Stimulated activated CD8-positive, alpha-beta memory T cell treated with anti-CD3 and anti-CD28 coated beads, Interleukin-15, amount 100 ng/mL, for 4 hours (primary cell): ENCODE results near the gene EDA.

Source experiments
- DNase-seq, 2 donors: peaks; one replicate each; pipeline ENCODE4 v3.0.0-alpha.2; 2020; ENCODE audit warnings: low read depth in 2 of 2

Gene EDA

DNA sequence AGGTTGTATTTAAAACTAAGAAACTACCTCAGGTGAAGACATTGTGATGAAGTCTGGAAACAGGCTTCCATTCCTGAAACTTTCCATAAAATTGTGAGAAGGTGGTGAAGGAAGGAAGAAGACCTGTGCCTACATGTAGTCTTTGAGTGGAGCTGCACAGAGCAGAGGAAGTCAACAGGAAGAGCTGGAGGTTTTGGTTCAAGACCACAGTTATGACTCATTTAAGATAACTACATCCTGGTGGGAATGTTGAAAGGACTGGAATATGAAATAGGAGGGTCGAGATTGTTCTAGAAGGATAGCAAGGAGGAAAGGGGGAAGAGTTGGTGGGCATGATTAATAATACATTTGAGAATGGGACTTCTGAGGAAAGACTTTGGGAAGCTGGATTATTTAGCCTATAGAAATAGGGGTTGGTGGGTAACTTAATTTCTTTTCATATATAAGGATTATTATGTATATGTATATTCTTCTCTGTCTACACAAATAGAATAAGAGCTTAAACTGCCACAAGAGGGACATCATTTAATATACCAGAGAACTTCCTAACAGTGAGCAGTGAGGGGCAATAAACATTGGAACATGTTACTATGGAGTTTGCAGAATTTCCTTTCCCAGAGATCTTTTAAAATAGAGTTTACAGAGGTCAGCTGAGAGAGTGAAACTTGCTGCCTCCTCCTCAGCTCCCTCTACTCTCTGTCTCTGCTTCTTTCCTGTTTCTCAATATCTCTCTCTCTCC, 410.4 kb downstream of the EDA start:
- no peak for DNase-seq

DNA sequence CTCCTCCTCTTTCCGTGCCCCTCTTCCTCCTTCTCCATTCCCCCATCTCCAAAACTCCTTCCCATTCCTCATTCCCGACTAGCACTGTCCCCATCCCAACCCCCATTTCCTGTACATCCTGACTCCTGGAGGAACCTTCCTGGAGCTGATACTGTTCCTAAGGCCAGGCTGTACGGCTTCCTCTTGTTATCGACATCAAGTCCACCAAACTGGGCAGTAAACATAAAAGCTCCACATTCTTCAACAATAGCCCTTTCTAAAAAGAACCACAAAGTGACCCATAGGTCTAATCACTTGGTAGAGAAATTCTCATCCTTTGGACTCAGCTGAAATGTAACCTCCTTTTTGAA, 410.9 kb downstream of the EDA start:
- DNase-seq, result no peak

DNA sequence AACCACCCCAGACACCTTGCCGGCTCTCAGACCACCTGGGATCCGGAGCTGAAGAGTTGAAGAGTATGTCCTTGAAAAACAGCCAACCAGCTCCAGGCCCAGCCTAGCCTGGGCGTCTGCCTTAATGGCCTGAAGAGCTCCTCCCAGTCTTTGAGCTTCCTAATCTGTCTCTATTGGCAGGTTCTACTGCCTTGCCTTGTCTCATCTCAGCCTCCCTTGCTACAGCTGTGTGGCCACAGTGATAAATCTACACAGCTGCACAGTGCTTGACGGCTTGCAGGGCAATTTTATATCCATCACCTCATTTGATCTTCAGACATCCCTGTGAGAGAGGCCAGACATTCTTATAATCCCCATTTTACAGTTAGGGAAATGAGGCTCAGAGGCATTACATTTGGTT, 413.9 kb downstream of the EDA start:
- DNase-seq, result no peak

DNA sequence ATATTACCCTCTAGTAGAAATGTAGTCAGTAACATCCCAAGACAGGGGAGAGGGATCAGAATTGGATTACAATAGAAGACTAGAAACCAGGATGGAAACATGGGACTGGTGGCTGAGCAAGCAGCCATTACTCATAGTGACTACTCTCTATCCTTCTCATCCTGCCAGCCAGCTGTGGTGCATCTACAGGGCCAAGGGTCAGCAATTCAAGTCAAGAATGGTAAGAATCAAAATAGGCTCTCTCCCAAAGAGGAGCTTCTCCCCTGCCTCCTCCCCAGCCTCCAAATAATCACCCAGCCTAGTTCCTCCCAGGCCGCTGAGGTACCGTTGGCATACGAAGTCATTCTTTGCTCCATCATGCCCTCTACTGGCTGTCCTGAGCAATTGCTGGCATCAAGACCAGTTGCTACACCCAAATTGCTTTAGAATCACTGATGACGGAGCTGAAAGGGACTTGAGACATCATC, 414.4 kb downstream of the EDA start:
- DNase-seq, result no peak

DNA sequence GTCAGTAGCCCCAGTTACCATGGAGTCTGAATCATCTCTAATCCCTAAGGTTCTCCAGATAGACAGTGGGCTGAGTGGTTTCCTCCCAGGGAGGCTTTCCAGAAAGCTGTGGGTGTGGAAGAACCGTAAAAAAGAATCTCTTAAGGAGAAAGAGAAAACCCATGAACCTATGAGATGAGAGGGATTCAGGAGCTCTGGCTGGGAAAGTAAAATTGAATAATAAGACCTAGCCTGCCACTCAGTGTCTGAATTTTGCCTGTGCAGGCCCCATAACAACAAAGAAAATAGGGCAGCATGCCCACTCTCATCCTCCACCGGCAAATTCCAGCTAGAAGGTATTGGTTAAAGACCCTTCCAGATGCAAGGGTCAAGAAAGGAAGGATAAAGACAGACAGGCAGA, 416.9 kb downstream of the EDA start:
- DNase-seq, result no peak

DNA sequence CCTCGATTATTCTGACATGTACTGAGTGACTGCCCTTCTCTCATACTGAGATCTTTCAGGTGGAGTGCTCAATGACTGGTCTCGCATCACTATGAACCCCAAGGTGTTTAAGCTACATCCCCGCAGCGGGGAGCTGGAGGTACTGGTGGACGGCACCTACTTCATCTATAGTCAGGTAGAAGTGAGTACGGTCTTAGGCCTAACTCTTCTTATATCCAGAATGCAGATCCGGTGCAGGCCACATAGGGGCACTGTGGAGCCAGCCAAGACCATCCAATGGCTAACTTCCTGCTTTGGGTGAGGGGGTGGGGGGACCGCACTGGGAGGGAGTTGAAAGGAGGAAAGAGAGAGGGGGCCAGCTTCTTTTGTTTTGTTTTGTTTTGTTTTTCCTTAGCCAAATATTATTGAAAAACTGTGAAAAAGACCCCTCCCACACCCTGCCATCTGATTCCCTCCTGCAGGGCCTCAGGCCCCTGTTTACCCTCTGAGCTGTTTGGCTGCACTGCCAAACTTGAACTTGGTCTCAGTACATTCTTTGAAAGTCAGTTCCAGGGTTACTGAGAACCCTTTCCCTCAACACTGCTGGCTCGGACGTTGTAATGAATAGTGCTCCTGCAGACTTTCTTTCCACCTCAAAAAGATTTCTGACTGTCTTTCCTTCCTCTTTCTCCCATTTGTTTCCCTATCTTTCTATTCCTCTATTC, 417.6 kb downstream of the EDA start:
- no peak for DNase-seq

DNA sequence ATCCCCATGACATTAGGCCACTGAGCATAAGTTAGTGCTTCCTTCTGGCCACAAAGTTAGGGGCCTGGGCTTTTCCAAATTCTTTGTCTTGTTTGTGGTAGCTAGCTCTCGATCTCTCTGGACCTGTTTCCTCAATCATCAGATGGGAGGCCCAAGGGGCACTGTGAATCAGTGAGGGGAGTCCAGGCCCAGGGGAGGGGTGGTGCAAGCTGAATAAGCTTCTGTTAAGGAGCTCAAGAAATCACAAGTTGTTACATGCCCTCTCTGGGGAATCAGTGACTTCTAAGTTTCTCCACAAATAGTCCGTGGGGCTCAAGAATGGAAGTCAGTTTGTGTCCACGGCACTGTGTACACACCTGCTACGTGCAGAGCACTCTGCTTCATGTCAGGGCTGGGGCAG, 418.7 kb downstream of the EDA start:
- DNase-seq, result no peak

DNA sequence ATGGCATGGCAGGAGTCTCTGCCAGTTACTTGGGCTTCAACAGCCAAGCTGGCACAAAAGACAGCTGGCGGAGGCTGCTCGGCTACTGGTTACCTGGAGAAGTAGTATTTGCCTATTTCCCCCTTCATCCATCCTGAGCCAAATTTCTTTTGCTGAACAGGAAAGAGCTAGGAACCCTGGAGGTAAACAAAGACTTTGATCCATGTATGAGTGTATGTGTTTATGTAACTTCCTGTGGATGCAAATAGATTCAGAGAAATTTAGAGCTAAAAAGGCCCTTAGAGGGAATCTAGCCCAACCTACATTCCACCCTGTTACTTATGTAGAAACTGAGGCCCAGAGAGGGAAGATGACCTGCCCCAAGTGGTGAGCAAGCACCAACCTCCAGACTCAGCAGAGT, 422.6 kb downstream of the EDA start:
- DNase-seq, result no peak

DNA sequence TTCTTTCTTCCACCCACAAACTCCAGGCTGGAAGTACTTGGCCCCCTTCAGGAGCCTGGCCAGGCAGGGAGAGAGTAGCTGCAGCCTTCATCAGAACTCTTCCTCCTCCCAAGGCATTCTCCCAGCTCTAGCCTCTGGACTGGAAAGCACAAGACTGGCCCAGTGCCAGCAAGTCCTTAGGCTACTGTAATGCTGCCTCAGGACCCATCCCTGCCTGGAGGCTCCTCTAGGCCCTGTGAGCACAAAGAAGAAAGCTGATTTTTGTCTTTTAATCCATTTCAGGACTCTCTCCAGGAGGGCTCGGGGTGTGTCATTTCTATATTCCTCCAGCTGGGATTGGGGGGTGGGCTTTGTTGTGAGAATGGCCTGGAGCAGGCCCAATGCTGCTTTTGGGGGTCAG, 423.0 kb downstream of the EDA start:
- no peak for DNase-seq

DNA sequence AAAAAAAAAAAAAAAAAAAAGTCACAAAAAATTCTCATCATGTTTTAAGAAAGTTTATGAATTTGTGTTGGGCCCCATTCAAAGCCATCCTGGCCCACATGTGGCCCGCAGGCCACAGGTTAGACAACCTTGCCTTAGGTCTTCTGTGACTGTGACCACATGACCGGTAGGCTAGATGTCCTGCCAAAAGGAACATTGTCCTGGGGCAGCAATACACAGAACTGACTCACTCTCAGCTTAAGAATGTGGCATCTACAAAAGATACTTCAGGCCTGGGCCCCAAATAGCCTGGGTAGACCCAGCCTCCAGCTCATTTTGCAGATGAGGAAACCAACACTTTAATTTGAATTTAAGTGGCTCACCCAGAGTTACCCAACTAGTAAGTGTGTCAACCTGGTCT, 423.8 kb downstream of the EDA start:
- DNase-seq, result no peak

DNA sequence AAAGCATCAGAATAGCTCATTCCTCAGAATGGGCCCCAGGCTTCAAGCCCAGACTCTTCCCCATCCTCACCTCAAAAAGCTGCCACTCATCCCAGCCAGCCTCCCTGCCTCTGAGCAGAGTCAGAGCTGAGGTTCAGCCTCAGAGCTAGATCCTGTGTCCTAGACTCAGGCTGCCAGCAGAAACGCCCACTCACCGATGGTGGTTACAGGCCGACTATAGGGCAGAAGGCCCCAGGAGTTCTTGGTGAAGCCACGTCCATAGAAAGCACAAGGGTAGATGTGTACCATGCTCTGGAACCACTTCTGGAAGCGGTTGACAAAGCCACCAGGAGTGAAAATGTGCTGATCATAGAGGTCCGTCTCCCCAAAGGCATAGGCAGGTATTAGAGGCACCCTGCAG, 426.1 kb downstream of the EDA start:
- no peak for DNase-seq

DNA sequence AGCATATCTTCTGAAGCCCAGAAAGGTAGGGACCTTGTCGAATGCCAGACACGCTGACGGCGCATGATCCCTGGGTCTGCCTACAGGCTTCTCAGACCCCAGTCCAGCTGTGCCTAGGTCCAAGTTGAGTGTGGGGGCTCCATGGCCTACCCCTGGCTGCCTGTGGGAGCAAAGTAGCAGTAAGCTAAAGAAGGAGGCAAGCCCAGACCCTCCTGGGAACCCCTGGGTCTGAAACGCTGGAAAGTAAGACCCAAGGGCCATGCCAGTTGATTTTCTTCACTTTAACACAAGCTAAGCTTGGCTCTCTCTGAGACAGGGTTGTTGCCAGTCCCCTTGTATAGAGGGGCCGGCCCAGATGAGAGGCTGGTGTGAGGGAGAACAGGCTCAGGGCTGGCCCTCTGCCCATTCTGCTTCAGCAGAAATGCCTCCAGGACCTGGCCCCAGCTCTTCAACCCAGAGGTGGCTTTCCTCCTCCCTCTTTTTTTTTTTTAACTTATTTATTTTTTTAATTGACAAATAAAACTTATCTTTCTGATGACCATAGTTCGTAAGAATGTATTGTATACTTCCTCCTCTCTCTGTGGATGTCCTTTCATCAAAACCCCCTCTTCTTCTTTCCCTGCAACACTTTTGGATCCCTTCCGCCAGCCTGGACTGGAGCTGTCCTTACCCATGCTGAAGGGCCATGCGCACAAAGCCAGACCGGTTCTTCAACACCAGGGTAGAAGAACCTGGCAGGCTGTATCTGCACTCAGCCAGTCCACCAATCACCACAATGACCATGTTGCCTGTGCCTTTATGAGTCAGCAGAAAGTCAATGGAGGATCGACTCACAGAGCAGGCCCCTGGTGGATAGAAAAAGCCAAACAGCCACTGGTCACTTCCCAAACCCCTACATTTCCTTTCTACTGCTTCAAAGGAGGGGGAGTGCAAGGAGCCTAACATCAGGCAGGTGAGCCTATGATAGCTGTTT, 426.8 kb downstream of the EDA start:
- DNase-seq, result no peak

DNA sequence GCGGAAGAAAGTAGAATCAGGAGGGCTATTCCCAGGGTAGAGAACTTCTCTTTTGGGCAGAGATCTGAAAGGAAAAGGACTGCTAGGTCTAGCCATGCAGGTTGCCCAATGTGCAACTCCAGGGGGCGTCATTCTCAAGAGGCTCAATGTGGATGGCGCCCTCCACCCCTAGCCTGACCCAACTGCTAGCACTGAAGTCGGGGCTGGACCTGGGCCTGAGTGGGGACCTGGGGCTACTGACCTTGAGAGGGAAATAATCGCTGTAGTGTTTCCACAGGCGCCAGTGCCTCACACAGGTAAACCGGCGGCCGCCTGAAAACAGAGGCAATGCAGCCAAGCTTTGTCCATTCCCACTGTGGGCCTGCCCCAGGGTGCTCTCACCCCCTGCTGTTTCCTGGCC, 427.8 kb downstream of the EDA start:
- no peak for DNase-seq

DNA sequence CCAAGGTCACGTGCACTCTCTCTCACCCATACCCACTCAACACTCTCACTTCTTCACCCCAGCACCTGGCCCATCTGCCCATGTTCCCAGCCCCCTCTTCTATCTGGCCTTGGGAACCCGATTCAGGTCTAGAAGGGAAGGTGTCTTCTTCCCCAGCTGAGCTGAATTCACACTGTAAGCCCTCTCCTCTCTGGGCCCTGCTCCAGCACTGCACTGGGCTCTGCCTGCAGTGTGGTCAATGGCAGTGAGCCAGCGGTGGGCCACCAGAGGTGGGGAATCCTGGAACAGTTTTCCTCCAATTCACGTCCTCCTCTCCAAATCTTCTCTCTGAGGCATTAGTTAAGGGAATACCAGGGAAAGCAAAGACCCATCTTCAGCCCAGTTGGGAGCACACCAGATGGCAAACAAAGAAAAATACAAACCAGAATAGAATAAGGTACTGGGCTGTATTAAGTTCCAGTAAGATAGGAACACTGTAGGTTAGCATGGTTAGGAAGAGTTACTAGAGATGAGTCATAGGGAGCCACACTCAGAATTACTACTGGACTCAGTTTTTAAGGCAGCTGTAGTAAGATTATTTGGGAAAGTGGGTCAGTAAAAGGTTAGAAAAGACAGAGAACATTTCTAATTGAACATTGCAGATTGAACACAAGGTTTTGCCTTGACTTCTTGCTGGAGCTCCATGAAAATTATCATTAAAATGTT, 428.8 kb downstream of the EDA start:
- no peak for DNase-seq

DNA sequence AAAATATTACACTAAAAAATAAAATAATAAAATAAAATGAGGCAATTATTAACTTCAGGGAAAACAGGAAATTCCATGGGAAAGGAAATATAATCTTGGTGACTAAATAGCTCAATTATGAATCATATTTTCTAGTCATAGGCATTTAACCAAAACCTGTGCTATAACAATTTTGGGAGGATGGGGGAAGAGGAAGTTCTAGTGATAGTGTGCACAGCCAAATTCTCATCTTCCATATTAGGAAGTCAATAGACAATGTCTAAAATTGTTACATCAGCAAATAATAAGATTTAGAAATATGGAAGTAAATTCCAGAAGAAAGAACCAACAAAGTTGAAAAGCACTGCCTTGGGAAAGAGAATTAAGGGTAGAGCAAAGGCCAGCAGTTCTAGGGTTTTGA, 431.1 kb downstream of the EDA start:
- no peak for DNase-seq

DNA sequence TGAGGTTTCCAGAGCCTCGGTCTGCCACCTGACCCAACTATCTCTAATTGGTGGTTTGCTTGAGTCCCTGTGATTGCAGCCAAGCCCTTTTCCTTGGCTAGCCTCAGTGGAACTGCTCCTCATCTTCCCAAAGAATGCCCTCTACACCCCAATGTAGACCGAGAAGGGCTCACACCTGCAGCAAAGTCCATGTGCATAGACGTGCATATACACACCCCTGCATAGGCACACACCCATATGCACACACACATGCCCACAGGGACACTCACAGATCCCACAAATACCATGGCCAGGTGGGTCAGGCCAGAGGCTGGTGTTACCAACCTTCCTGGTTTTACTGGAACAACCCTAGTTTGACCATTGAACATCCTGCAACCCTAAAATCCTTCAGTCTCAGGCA, 433.5 kb downstream of the EDA start:
- DNase-seq, result no peak

DNA sequence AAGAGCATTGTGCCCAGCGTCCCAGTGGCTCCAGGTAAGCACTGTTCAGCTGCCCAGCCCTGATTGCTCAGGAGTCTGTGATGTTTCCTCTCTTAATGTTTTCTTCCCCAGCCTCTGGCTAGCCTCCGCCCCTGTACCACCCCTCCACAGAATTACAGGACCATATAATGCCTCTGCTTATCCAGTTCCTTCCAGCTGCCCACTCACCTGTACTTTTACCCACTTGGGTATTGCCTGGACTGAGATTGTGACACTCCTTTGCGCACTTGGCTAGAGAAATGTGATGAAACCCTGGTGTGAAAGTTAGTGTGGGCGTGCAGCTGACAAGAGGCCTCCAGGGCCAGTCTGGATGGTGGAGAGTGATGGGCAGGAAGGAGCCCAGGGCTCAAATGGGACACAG, 434.0 kb downstream of the EDA start, which contains the start of gene AWAT2:
Gene AWAT2, minus strand, starts transcription at position 14 of the 400 bp plus-strand sequence. Its CDS starts 6 bp downstream, at position 8.
- DNase-seq, result no peak

DNA sequence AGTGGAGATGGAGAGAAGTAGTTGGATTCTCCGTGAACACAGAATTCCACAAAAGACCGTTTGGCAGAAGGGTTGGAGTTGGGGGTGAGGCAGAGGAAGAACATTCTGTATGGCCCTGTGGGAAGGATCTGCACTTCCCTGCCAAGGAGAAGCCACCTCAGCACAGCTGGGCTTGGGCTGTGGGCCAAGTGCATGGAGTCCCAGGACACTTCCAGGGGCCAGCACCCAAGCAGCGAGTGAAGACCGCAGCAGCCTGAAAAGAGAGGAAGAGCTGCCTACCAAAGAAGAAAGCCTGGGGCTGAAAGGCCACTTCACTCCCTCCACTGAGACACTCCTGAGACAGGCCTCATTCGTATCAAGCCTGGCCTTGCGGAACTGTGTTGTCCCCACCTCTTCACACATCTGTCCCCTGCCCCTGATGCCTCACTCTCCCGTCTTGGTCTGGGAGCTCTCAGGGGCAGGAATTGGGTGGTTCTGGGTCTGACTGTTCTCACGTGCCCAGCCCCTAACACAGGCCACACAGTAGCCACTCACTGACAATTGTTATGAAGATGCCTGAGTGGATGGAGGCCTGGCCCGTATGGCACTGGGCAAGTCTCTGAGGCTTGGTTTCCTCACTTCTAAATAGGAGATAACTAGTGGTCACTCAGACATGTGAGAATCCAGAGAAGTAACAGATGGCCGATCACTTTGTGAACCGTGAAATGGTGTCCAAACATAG, 437.1 kb downstream of the EDA start:
- no peak for DNase-seq

DNA sequence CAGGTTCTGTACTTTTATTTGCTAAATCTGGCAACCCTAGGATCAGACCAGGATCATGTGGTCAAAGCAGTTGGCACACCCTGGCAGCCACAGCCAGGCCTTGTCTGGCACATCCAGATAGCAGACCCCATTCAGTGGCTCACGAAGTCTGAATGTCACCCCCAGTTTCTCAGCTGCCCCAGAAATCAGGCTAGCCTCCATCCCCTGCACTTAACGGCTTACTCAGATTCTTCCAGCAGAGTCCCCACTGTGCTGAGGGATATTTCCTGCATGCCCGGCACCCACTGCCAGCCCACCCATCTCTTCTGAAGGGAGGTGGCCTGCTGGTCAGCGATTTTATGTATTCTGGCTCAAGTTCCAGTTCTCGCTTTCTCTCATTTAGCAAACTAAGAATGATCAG, 438.5 kb downstream of the EDA start:
- no peak for DNase-seq

DNA sequence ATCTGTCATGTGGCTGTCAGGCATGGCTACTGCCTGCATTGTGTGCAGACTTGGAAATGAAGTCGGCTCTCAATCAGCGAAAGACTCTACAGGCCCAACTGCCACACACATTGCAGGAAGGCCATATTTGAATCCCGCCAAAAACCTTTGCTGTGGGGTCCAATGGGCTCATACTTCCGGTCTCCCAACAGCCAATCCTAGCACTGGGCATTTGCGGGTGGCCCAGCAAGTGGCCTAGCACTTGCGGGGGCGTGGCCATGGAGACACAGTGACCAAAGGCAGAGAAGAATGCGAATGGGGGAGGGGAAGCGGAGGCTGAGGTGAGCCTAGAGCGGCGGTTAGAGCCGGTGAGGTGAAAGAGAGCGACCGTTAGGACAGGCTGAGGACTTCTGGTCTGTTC, 446.2 kb downstream of the EDA start, which contains the start of gene OTUD6A:
Gene OTUD6A, plus strand, starts transcription at position 382 of the 400 bp plus-strand sequence. CDS start 68 bp downstream, outside the sequence.
- DNase-seq, result no peak
